Dermis blood vessel endothelial cell (primary cell): ENCODE measurements around the gene GPLD1. TPM values are rescaled to one million over a fixed set of nuclear protein-coding genes. Genes with fewer than 3 reads are reported as not detected.
A peak's percentile ranks its signal among the peaks of the same experiment; 100 is the strongest.
"Not testable (repeated sequence)": the region's sequence is repeated elsewhere in the genome, so short reads cannot be mapped to it uniquely, and the experiment has no call there.

Experiments used
- DNase-seq: peaks from one replicate; pipeline ENCODE4 v3.0.0; 2010
- total RNA-seq: library from RNA; depleted of rRNA; stranded (reverse); fragments of >200 nt; gene quantifications from 2 replicates; pipeline ENCODE4 v1.2.3, GENCODE V29; 2014

GPLD1 gene, protein sequence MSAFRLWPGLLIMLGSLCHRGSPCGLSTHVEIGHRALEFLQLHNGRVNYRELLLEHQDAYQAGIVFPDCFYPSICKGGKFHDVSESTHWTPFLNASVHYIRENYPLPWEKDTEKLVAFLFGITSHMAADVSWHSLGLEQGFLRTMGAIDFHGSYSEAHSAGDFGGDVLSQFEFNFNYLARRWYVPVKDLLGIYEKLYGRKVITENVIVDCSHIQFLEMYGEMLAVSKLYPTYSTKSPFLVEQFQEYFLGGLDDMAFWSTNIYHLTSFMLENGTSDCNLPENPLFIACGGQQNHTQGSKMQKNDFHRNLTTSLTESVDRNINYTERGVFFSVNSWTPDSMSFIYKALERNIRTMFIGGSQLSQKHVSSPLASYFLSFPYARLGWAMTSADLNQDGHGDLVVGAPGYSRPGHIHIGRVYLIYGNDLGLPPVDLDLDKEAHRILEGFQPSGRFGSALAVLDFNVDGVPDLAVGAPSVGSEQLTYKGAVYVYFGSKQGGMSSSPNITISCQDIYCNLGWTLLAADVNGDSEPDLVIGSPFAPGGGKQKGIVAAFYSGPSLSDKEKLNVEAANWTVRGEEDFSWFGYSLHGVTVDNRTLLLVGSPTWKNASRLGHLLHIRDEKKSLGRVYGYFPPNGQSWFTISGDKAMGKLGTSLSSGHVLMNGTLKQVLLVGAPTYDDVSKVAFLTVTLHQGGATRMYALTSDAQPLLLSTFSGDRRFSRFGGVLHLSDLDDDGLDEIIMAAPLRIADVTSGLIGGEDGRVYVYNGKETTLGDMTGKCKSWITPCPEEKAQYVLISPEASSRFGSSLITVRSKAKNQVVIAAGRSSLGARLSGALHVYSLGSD
- 0.05 and 0.17 TPM in 2 replicates for total RNA-seq

DNA sequence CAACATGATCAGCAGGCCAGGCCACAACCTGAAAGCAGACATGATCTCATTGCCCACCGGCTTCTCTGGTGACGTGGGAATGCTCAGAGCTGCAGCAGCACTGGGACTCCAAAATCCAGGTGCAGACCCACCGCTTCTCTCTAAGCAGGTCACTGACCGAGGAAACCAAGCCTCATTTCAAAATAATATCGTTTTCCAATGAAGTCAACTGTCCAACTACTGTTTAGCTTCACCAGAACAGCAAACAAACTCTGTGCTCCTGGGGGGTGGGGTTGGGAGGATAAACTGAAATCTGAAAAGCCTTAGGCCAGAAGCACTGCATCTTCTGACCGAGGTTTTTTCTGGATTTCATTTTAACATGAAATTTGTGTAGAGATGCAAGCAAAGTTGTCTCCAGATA lies at the start of gene GPLD1:
TSS of gene GPLD1 (minus strand) at position 109 of the 400 bp plus-strand sequence. CDS start at position 42, 67 bp downstream.
- no peak for DNase-seq

DNA sequence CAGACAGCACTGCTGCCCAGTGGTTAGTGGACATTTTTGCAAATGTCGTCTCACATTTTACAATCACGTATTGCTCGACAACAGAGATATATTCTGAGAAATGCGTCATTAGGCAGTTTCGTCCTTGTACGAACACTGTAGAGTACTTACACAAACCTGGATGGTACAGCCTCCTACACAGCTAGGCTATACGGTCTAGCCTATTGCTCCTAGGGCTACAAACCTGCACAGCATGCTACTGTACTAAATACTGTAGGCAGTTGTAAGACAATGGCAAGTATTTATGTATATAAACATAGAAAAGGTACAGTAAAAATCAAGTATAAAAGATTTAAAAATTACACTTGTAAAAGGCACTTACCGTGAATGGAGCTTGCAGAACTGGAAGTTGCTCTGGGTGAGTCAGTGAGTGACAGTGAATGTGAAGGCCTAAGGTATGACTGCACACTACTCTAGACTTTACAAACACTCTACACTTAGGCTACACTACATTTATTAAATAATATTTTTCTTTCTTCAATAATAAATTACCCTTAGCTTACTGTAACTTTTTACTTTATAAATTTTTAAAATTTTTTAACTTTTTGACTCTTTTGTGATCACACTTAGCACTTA lies 48.5 kb upstream of the GPLD1 start:
- DNase-seq = no peak

DNA sequence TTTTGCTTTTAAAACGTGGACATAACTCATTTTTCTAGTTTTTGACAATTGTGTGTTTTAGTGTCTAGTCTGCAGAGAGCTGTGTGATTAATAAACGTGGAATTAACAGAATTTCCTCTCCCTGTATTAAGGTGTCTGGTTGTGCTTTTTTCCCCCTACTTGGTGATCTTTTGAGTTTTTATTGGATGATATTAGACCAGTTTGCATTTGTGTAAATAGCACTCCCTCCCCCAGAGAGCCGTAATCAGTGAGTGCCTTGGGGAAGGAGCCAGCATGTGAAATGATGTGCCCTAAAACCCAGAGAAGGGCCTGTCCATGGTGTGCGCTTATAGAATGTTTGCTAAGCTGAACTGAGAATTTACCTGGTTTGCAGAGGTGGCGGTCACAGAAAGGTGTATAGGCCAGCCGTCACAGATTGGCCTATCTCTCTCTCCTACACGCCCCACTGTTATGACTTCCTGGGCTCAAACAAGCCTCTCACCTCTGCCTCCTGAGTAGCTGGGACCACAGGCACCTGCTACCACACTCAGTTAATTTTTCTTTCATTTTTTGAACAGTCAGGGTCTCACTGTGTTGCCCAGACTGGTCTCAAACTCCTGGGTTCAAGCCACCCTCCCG lies 47.8 kb upstream of the GPLD1 start:
- no peak for DNase-seq

DNA sequence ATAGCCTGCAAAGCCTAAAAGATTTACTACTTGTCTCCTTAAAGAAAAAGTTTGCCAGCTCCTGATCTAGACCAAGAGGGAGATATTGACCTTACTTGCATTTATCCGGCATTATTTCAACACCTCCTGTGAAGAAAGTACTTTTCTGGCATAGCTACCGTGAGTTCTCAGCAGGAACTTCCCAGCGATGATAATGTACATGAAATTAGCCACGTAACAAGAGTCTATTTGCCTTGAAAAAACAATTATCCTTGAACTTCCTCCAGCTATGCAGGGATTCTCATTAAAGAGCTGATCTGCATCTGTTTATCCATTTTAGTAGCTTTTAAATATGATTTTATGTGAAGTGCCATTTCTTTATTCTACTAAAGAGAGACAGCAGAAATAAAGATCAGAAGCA lies 47.1 kb upstream of the GPLD1 start:
- DNase-seq = no peak

DNA sequence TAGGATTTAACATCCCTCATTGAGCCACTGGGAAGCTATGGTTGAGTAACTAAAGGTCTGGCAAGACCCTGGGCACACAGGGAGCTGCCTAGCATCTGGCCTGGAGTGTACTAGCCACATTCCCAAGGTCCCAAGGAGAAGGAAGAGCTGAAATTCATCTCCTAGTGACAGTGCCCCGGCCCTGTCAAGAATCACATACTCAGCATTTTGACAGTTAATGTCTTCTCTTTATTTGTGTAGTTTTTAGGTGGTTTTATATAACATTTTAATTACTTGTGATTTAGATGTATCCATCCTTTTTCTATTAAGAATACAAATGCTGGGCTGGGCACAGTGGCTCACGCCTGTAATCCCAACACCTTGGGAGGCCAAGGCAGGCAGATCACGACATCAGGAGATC lies 45.8 kb upstream of the GPLD1 start:
- no peak for DNase-seq

DNA sequence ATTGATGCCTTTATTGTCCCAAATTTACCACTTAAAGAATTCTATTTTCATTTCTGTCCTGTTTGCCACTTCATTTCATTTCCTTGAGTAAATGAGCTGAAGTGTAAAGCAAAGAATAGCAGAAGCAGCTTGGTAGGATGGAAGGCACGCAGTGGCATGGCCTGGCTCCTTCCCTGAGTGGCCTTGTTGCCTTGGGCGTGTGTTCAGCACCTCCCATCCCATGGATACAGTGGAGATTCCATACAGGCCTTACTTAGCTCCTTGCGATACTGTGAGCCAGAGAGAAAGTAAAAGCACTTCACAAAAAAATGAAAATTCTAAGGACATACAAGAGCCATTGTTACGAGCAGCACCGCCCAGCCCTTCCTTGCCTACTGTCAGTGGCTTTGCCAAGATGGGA lies 45.0 kb upstream of the GPLD1 start:
- no peak for DNase-seq

DNA sequence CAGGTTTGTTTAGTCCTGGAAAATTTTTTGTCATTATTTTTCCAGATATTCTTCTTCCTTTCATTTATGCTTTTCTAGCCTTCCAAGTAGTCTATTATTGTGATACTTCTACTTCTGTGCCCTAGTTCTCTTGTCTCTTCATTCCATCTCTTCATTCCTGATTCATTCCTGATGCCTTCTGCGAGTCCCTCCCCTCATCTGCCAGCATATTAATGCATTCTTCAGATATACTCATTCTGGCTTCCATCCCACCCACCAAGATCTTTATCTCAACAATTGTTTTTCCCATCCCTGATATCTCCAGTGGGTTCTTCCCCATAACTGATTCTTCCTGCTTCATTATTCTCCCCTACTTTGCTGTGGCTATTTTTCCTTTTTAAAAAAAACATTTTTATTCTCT lies 40.6 kb upstream of the GPLD1 start:
- DNase-seq = no peak

DNA sequence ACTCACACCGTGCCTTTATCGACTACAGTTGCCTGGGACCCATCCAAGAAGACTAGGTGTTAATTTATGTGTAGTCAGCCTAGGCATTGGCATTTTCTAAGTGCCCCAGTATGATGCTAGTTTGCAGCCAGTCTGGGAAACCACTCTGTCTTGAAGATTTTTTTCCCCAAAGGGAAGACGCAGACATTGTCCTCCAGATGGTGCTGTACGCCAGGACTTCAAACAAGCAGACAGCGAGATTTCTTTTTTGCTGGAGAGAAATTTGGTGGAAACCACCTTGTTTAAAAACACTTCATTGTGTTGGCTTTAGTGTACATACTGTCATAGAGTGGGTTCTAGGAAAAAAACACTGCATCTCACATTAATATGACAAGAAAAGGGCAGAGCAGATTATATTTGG lies 35.4 kb upstream of the GPLD1 start:
- DNase-seq = peak; percentile 56

DNA sequence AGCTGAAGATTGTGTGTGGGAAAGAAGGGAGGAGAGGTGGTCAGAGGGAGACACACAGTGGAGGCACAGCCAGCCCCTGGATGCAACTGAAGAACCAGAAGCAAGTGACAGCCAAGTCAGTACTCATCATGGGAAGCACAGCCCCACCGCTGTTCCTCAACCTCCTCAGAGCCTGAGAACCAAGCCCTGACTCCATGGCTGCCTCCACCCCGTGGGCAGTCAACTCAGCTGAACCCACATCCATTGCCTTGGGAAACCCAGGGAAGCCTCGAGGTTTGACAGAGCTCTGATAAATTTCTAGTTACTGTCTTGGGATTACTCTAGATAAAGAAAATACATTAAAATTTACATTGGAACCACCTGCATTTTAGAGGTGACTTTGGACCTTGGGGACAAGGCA lies 35.0 kb upstream of the GPLD1 start:
- no peak for DNase-seq

DNA sequence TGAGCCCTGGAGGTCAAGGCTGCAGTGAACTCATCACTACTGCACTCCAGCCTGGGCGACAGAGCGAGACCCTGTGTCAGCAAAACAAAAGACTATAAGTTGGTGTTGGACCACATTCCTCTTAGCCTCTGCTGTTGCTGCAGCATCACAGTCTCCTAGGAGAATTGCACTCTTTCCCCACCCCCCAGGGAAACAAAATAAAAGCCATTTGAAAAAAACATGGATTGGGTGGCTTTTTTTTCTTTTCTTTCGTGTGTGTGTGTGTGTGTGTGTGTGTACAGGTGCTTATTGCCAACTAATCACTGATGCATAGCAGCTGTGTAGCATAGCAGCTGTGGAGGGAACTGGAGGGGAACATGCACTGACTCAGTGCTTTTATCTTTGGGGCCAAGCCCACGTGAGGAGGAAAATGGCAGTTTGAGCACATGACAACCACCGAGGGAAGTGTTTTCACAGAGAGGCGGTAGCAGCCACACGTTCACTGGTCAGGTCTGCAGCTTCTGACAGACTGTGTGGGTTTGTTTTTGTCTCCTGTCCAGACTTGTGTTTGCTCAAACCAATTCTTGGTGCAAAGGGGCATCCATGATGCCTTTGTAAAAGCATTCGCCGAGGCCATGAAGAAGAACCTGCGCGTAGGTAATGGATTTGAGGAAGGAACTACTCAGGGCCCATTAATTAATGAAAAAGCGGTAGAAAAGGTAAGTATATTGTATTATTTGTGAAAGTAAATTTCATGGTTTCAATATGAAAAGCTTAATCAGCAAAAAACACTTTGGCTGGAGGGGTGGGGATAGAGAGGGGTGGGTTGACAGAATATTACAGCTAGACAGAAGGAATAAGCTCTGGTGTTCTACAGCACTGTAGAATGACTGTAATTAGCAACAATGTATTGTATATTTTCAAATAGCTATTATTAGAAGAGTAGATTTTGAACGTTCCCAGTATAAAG lies 33.1 kb upstream of the GPLD1 start:
- no peak for DNase-seq

DNA sequence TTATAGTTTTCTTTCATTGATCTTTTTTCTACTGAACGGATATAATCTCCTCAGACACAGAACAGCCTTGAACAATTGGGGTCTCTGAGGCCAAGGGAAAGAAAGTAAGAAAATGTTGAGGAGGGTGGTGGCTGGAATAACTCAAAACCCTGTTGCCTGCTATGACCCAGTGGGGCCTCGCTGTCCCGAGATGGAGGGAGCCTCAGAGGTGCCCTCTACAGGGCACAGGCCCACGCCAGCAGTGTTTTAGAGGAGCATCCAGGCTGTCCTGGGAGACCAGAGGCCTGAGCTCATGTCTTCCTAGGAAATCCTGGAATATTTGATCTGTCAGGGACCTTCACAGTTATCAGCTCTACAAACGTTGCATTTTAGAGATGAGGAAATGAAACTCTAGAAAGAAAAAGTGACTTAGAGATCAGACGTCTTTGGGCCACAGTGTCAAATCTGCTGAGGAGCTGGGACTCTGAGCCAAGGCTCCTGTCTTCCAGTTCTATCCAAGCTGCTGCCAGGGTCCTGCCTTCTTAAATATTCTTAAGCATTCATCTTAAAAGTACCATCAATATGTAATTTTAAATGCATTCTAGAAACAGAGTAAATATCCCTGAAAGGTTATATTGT lies 31.7 kb upstream of the GPLD1 start:
- peak; percentile 53 for DNase-seq

DNA sequence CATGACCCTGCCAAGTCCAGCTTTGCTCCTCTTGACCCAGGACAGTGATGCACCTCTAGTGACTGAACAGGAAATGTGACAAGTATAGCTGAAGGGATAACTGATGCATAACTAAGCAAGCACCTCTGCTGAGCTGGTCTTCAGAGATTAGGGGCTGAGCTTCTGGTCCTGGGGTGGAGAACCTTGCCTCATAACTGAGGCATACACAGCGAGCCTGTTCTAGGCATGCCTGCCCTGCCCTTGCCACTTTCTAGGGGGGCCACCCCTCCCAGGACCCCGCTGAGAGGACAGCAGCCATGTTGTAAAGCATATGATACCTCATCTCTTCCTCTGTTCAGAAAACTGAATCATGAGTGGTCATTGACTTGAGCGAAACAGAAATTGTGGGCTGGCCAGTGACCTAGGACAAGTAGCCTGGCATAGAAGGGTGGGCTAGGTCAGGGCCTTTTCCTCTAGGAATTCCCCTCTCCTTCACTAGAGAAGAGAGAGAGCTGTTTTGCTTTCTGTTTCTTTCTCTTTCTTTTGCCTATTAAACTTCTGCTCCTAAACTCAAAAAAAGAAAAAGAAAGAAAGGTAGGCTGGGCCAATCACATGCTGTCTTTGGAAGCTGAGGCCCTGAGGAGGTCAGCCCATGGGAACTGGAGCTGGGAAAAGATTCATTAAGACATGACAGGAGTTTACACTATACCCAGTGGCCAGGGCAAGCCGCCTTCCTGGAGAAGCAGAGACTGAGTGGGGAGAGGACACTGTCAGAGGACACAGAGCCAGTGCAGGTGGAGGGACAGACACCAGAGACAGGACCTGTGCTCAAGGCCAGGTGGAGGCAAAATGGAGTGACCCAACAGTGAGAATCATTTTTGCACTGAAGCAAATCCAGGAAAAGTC lies 28.5 kb upstream of the GPLD1 start:
- DNase-seq = no peak

DNA sequence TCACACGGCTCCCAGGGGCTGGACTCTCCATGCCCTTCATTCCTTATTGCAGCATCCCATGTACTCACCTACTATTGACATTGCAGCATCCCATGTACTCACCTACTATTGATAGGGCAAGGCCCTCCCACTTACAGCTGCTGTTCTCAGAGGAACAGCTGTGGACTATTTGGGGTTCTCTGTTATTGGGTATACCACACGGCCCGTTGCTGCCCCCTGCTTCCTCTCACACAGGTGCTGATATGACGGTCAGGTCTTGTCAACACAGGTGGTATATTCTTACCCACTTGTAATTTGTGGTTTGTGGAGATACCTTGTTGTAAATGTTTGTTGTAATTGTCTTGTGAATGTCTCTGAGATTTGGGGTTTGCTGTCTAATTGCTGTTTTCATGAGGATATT lies 24.2 kb upstream of the GPLD1 start:
- DNase-seq = no peak

DNA sequence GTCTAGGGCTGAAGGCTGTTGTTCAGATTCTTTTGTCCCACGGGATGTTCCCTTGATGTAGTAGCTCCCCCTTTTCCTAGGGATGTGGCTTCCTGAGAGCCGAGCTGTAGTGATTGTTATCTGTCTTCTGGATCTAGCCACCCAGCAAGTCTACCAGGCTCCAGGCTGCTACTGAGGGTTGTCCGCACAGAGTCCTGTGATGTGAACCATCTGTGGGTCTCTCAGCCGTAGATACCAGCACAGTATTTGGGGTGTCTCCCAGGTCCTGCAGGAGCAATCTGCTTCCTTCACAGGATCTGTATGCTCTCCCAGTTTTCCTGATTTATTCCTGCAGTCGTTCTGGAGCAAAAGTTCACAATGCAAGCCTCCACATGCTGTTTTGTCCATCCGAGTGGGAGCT lies 22.6 kb upstream of the GPLD1 start:
- not testable (repeated sequence) for DNase-seq

DNA sequence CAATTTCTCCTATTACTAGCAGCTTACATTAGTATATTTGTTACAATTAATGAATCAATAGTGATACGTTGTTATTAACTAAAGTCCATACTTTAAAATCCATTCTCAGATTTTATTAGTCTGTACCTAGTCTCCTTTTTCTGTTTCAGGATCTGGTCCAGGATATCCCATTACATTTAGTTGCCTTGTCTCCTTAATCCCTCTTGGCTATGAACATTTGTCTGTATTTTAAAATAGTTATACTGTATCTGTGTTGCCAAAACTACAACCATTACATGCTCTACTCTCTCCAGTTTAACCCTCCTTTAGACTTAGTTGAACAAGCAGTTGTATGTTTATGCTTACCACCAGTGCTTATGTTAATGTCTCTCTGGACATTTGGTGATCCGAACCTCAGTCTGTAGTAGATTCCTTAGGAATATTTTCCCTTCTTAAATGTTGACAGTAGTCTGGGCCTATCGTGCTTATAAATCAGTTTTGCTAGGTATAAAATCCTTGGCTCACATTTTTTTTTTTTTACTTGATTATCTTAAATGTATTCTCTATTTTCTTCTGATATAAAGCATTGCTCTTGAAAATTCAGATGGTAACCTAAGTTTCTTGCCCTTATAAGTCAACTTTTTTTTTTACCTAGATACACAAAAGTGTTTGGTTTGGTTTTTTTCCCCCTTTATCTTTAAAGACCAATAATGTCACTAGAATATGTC lies 17.6 kb upstream of the GPLD1 start:
- DNase-seq = no peak

DNA sequence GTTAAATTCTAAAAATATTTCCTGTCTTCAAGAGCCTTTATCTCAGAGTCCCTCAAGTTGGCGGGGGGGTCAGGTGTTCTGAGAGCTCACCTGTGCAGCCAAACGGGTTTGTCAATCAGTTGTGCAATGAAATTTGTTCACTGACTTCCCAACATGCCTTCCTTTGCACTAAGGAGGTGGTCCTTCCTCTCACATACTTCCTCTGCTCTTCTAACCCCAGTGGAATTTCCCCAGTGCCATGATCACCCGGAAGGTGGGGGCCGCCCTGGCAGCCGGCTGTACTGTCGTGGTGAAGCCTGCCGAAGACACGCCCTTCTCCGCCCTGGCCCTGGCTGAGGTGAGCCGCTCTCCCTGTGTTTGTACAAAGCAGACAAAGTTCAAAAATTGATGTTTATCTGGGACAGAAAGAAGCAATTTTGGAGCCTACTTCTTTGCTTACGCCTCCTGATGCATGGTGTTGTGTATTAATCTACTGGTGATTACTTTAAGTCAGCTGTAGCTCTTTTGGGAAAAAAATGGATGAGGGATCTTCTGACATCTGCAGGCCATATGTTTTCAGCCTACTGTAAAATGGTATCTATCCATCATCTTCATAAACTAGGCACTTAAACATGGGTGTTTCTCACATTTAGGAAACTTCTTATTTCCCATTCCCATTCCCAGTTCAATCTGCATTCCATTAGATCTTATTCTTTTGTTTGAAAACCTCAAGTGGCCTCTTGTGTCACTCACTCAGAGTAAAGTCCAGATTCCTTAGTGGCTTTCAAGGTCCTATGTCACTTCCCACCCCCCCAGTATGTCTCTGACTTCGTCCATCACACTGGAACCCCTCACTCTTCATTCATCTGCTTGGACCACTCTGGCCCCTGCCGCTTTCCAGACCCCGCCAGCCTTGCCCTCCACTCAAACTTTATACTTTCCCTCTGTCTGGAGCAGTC lies 15.5 kb upstream of the GPLD1 start:
- DNase-seq = no peak

DNA sequence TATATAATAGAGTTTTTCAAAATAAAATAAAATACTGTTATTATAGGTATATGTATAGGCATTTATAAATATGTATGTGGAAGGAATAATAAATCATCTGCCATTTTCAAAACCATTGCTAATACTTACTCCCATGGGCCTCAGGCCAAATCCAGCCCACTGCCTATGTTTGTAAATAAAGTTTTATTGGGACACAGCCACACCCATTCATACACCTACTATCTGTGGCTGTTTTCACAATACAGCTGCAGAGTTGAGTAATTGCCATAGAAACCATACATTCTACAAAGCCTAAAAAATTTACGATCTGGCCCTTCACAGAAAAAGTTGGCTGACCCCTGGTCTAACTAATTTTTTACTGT lies 14.9 kb upstream of the GPLD1 start:
- DNase-seq = no peak

DNA sequence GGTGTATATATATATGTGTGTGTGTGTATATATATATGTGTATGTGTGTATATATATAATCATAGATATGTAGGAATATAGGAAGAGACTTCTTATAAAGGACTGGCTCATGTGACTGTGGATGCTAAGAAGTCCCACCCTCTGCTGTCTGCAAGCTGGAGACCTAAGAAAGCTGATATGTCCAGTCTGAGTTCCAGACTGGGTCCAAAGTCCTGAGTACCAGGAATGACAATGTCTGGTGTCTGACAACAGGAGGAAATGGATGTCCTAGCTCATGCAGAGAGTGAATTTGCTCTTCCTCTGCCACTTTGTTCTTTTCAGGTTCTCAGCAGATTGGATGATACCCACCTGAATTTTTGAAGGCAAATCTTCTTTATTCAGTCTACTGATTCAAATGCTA lies 12.5 kb upstream of the GPLD1 start:
- no peak for DNase-seq

DNA sequence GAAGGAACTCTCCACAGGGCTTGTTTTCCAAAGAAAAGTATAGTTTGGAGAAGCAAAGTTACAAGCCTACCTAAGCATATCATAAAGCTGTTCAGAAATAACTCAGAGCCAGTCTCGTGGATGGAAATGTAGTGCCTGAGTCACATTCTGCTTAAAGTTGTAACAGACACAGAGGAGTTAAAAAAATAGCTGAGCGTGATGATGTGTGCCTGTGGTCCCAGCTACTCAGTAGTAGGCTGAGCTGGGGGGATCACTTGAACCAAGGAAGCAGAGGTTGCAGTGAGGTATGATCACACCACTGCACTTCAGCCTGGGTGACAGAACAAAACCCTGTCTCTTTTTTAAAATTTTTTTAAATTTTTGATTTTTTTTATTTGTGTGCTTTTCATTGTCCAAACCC lies 12.0 kb upstream of the GPLD1 start:
- DNase-seq = no peak
